Right lobe of liver (tissue), 4 donors: ENCODE measurements around the gene ATP10A.

Experiments
- POLR2A ChIP-seq: fragments of 450-650 bp; IDR thresholded peaks from one replicate; pipeline ENCODE4 v1.6.1; 2017; ENCODE audit warnings: antibody characterized with exemption, mild to moderate bottlenecking
- TF ChIP-seq, protein P1 (sequence below), 4 donors: fragments of 200-600 bp in 3 of 4; fragments of 450-650 bp in 1 of 4; IDR thresholded peaks; one replicate each; pipeline versions ENCODE4 v1.5.1 to v1.8.0; 2016 to 2022; ENCODE audit warnings: antibody characterized with exemption in 4 of 4, mild to moderate bottlenecking in 2 of 4
- donor health status: DM: no; HTN: no; CAD: no.
- donor health status: DM: no; HTN: no; CAD: no.
- donor health status: DM: no; HTN: yes; CAD: no.

- TF ChIP-seq, protein P1, sequence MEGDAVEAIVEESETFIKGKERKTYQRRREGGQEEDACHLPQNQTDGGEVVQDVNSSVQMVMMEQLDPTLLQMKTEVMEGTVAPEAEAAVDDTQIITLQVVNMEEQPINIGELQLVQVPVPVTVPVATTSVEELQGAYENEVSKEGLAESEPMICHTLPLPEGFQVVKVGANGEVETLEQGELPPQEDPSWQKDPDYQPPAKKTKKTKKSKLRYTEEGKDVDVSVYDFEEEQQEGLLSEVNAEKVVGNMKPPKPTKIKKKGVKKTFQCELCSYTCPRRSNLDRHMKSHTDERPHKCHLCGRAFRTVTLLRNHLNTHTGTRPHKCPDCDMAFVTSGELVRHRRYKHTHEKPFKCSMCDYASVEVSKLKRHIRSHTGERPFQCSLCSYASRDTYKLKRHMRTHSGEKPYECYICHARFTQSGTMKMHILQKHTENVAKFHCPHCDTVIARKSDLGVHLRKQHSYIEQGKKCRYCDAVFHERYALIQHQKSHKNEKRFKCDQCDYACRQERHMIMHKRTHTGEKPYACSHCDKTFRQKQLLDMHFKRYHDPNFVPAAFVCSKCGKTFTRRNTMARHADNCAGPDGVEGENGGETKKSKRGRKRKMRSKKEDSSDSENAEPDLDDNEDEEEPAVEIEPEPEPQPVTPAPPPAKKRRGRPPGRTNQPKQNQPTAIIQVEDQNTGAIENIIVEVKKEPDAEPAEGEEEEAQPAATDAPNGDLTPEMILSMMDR (IDR thresholded peaks at IDR 0.05) = no peak
- no peak for TF ChIP-seq POLR2A
Observed at GRCh38 chr15:25683911-25684310, 179.2 kb downstream of the ATP10A start.
